ENCODE measurements around the gene ZC2HC1B. TPM values are rescaled to one million over a fixed set of nuclear protein-coding genes. Genes with fewer than 3 reads are reported as not detected.

ZC2HC1B gene
- total and polyA plus RNA-seq, 9 of the 15 experiments (the other 6 are each of a cell fraction or from before 2014, with no cell fraction given) = not detected

- TF ChIP-seq, protein P1, sequence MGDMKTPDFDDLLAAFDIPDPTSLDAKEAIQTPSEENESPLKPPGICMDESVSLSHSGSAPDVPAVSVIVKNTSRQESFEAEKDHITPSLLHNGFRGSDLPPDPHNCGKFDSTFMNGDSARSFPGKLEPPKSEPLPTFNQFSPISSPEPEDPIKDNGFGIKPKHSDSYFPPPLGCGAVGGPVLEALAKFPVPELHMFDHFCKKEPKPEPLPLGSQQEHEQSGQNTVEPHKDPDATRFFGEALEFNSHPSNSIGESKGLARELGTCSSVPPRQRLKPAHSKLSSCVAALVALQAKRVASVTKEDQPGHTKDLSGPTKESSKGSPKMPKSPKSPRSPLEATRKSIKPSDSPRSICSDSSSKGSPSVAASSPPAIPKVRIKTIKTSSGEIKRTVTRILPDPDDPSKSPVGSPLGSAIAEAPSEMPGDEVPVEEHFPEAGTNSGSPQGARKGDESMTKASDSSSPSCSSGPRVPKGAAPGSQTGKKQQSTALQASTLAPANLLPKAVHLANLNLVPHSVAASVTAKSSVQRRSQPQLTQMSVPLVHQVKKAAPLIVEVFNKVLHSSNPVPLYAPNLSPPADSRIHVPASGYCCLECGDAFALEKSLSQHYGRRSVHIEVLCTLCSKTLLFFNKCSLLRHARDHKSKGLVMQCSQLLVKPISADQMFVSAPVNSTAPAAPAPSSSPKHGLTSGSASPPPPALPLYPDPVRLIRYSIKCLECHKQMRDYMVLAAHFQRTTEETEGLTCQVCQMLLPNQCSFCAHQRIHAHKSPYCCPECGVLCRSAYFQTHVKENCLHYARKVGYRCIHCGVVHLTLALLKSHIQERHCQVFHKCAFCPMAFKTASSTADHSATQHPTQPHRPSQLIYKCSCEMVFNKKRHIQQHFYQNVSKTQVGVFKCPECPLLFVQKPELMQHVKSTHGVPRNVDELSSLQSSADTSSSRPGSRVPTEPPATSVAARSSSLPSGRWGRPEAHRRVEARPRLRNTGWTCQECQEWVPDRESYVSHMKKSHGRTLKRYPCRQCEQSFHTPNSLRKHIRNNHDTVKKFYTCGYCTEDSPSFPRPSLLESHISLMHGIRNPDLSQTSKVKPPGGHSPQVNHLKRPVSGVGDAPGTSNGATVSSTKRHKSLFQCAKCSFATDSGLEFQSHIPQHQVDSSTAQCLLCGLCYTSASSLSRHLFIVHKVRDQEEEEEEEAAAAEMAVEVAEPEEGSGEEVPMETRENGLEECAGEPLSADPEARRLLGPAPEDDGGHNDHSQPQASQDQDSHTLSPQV (IDR thresholded peaks at IDR 0.05) = no peak
- TF ChIP-seq MIER1 (IDR thresholded peaks at IDR 0.05; ENCODE audit: low read depth) (no peak), MBD2 (IDR thresholded peaks at IDR 0.05; ENCODE audit: borderline replicate concordance, low read depth) (no peak), TGIF2 (CRISPR knock-in tag; IDR thresholded peaks at IDR 0.05) (no peak), XRCC4 (IDR thresholded peaks at IDR 0.05; ENCODE audit: extremely low read depth, insufficient read depth, insufficient read length) (no peak), ZFX (CRISPR knock-in tag; IDR thresholded peaks at IDR 0.05) (no peak), ZNF277 (CRISPR knock-in tag; IDR thresholded peaks at IDR 0.05; ENCODE audit: borderline replicate concordance) (no peak), CREB3L1 (IDR thresholded peaks at IDR 0.05; ENCODE audit: borderline replicate concordance, low read depth) (no peak), ZNF511 (CRISPR knock-in tag; IDR thresholded peaks at IDR 0.05) (no peak)
- TF ChIP-seq, protein P2, sequence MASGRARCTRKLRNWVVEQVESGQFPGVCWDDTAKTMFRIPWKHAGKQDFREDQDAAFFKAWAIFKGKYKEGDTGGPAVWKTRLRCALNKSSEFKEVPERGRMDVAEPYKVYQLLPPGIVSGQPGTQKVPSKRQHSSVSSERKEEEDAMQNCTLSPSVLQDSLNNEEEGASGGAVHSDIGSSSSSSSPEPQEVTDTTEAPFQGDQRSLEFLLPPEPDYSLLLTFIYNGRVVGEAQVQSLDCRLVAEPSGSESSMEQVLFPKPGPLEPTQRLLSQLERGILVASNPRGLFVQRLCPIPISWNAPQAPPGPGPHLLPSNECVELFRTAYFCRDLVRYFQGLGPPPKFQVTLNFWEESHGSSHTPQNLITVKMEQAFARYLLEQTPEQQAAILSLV (tag; IDR thresholded peaks at IDR 0.05) = no peak
Observed at GRCh38 chr6:143958839-143959399, 94.6 kb downstream of the ZC2HC1B start (continued).

Data from K562 (cell line).